C1 segment of cervical spinal cord (tissue), 14 donors: ENCODE data around the gene CLDN34.

Experiments
- DNase-seq, 14 donors: peaks; one replicate each; lab custom pipeline; 2025; lab: John Stamatoyannopoulos, UW

The CLDN34 gene

GRCh38 chrX:9980401-9980800 is 13.2 kb downstream of the CLDN34 start:
- DNase-seq: no peak

GRCh38 chrX:9980927-9981326 is 13.8 kb downstream of the CLDN34 start:
- no peak for DNase-seq

- DNase-seq: peak in 1 of 14 donors; percentile 8
These were observed 16.3 kb downstream of the CLDN34 start for GRCh38 chrX:9983441-9983840.

GRCh38 chrX:9983846-9984245 is 16.7 kb downstream of the CLDN34 start:
- DNase-seq: no peak

- no peak for DNase-seq
These were observed 21.6 kb downstream of the CLDN34 start for GRCh38 chrX:9988762-9989161.

GRCh38 chrX:9992061-9992460 is 24.9 kb downstream of the CLDN34 start:
- no peak for DNase-seq

- no peak for DNase-seq
These were observed 25.6 kb downstream of the CLDN34 start for GRCh38 chrX:9992724-9993123.

GRCh38 chrX:9995855-9996339 is 28.7 kb downstream of the CLDN34 start:
- peak; percentile 2 to 80 (median 40) for DNase-seq

- DNase-seq: no peak
These were observed 29.9 kb downstream of the CLDN34 start for GRCh38 chrX:9997041-9997440.

GRCh38 chrX:9997524-9997923 is 30.4 kb downstream of the CLDN34 start:
- DNase-seq: peak in 1 of 14 donors; percentile 21

GRCh38 chrX:10001496-10001895 is 34.3 kb downstream of the CLDN34 start:
- no peak for DNase-seq

GRCh38 chrX:10004832-10005475 is 37.8 kb downstream of the CLDN34 start:
- DNase-seq: no peak

GRCh38 chrX:10006086-10006485 is 38.9 kb downstream of the CLDN34 start:
- no peak for DNase-seq

GRCh38 chrX:10006770-10007169 is 39.6 kb downstream of the CLDN34 start:
- DNase-seq: no peak

GRCh38 chrX:10007621-10008020 is 40.5 kb downstream of the CLDN34 start:
- DNase-seq: no peak

GRCh38 chrX:10008483-10009056 is 41.4 kb downstream of the CLDN34 start:
- DNase-seq: no peak

GRCh38 chrX:10009741-10010140 is 42.6 kb downstream of the CLDN34 start:
- DNase-seq: no peak

- no peak for DNase-seq
These were observed 43.5 kb downstream of the CLDN34 start for GRCh38 chrX:10010686-10011085.

- DNase-seq: no peak
These were observed 44.2 kb downstream of the CLDN34 start for GRCh38 chrX:10011261-10011931.

GRCh38 chrX:10011991-10012390 is 44.8 kb downstream of the CLDN34 start:
- no peak for DNase-seq

- DNase-seq: peak in 13 of 14 donors; percentile 16 to 81 (median 64)
These were observed 47.5 kb downstream of the CLDN34 start for GRCh38 chrX:10014462-10015354.

- no peak for DNase-seq
These were observed 48.2 kb downstream of the CLDN34 start for GRCh38 chrX:10015355-10015722.
